ENCODE measurements around the gene EBF3. TPM values are rescaled to one million over a fixed set of nuclear protein-coding genes. Genes with fewer than 3 reads are reported as not detected.

The EBF3 gene
- polyA plus RNA-seq, 4 donors, result 1.4 to 1.9 TPM; not detected in 2

GRCh38 chr10:129932751-129933433 lies 31.2 kb downstream of the EBF3 start:
- DNase-seq, result no peak
- Histone ChIP-seq H3K9me3 (ENCODE audit: control insufficient read depth in 2 of 2, insufficient read depth in 1 of 2, low read depth in 1 of 2, low read length in 1 of 2) (no peaks in the 10 kb centered on the region), H3K4me1 (ENCODE audit: control insufficient read depth in 3 of 3, insufficient read depth in 2 of 3, low read depth in 1 of 3, low read length in 2 of 3) (no peaks in the 10 kb centered on the region), H3K27ac (ENCODE audit: low read depth in 1 of 3, low read length in 2 of 3) (no peak overlapping the region), H3K36me3 (ENCODE audit: control insufficient read depth in 3 of 3, insufficient read depth in 2 of 3, low read depth in 1 of 3, low read length in 3 of 3) (no peaks in the 10 kb centered on the region), H3K4me3 (ENCODE audit: low read depth in 1 of 3, low read length in 3 of 3) (no peak overlapping the region), H3K27me3 (ENCODE audit: control insufficient read depth in 3 of 3, insufficient read depth in 3 of 3, low read length in 3 of 3) (no peaks in the 10 kb centered on the region)
- no peak for FAIRE-seq
- WGBS, 3 donors, result 76 to 84% (median 78%) methylated on average over 24 of the region's 24 CpGs

- H3K9me3 ChIP-seq (ENCODE audit: control insufficient read depth in 2 of 2, insufficient read depth in 1 of 2, low read depth in 1 of 2, low read length in 1 of 2), result no peaks in the 10 kb centered on the region
- WGBS, 3 donors, result 88 to 92% (median 89%) methylated on average over 6 of the region's 6 CpGs
- FAIRE-seq, result no peak
- H3K4me3 ChIP-seq (ENCODE audit: low read depth in 1 of 3, low read length in 3 of 3), result no peak overlapping the region
- H3K4me1 ChIP-seq (ENCODE audit: control insufficient read depth in 3 of 3, insufficient read depth in 2 of 3, low read depth in 1 of 3, low read length in 2 of 3), result no peaks in the 10 kb centered on the region
- DNase-seq, result no peak
- no peak overlapping the region for H3K27ac ChIP-seq (ENCODE audit: low read depth in 1 of 3, low read length in 2 of 3)
- no peaks in the 10 kb centered on the region for H3K27me3 ChIP-seq (ENCODE audit: control insufficient read depth in 3 of 3, insufficient read depth in 3 of 3, low read length in 3 of 3)
- H3K36me3 ChIP-seq (ENCODE audit: control insufficient read depth in 3 of 3, insufficient read depth in 2 of 3, low read depth in 1 of 3, low read length in 3 of 3), result no peaks in the 10 kb centered on the region
Observed at GRCh38 chr10:129932182-129932581, 31.9 kb downstream of the EBF3 start.

- no peak for DNase-seq
- WGBS, 3 donors, result 54 to 74% (median 63%) methylated on average over 12 of the region's 12 CpGs
- no peak overlapping the region for H3K4me3 ChIP-seq (ENCODE audit: low read depth in 1 of 3, low read length in 3 of 3)
- no peaks in the 10 kb centered on the region for H3K27me3 ChIP-seq (ENCODE audit: control insufficient read depth in 3 of 3, insufficient read depth in 3 of 3, low read length in 3 of 3)
- no peak for FAIRE-seq
- no peaks in the 10 kb centered on the region for H3K36me3 ChIP-seq (ENCODE audit: control insufficient read depth in 3 of 3, insufficient read depth in 2 of 3, low read depth in 1 of 3, low read length in 3 of 3)
- H3K9me3 ChIP-seq (ENCODE audit: control insufficient read depth in 2 of 2, insufficient read depth in 1 of 2, low read depth in 1 of 2, low read length in 1 of 2), result no peaks in the 10 kb centered on the region
- no peak overlapping the region for H3K27ac ChIP-seq (ENCODE audit: low read depth in 1 of 3, low read length in 2 of 3)
- H3K4me1 ChIP-seq (ENCODE audit: control insufficient read depth in 3 of 3, insufficient read depth in 2 of 3, low read depth in 1 of 3, low read length in 2 of 3), result no peaks in the 10 kb centered on the region
Observed at GRCh38 chr10:129929343-129930292, 34.5 kb downstream of the EBF3 start.

DNA sequence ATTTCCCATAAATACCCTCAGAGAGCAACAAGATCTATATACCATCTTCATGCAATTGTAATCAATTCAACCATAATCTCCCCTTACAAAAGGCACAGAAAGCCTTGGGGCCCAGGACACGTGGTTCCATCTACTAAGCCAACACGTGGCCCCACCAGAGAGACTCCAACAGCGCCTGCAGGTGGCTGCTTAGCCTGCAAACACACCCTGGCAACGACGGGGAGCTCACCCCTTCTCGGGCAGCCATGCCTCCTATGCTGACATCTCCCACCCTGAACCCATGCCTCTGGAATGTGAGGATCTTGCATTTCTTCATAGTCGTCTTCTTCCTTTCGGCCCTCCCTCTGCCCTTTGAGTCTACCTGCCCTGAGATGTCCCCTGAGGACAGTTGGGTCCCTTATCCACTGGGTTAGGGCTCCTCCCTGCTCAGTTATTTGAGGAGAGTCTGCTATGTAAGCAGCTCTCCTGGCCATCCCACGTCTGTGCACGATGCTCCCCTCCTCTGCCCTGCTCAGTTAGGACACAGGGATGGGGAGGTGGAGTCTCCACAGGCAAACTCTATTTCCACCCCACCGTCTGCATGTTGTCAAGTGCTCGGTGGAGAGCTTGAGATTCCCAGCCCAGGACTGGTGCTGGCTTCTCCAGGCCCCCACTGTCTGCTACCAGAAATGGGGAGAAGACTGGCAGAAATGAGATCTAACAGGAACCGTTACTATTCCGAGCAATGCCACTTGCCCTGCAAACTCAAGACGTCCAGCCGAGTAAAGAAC lies 36.5 kb downstream of the EBF3 start:
- no peaks in the 10 kb centered on the region for H3K4me1 ChIP-seq (ENCODE audit: control insufficient read depth in 3 of 3, insufficient read depth in 2 of 3, low read depth in 1 of 3, low read length in 2 of 3)
- H3K4me3 ChIP-seq (ENCODE audit: low read depth in 1 of 3, low read length in 3 of 3), result no peak overlapping the region
- DNase-seq, result no peak
- FAIRE-seq, result no peak
- H3K36me3 ChIP-seq (ENCODE audit: control insufficient read depth in 3 of 3, insufficient read depth in 2 of 3, low read depth in 1 of 3, low read length in 3 of 3), result no peaks in the 10 kb centered on the region
- H3K27me3 ChIP-seq (ENCODE audit: control insufficient read depth in 3 of 3, insufficient read depth in 3 of 3, low read length in 3 of 3), result no peaks in the 10 kb centered on the region
- H3K27ac ChIP-seq (ENCODE audit: low read depth in 1 of 3, low read length in 2 of 3), result no peak overlapping the region
- 69 to 77% (median 71%) methylated on average over 16 of the region's 16 CpGs for WGBS, 3 donors
- H3K9me3 ChIP-seq (ENCODE audit: control insufficient read depth in 2 of 2, insufficient read depth in 1 of 2, low read depth in 1 of 2, low read length in 1 of 2), result no peaks in the 10 kb centered on the region

DNA sequence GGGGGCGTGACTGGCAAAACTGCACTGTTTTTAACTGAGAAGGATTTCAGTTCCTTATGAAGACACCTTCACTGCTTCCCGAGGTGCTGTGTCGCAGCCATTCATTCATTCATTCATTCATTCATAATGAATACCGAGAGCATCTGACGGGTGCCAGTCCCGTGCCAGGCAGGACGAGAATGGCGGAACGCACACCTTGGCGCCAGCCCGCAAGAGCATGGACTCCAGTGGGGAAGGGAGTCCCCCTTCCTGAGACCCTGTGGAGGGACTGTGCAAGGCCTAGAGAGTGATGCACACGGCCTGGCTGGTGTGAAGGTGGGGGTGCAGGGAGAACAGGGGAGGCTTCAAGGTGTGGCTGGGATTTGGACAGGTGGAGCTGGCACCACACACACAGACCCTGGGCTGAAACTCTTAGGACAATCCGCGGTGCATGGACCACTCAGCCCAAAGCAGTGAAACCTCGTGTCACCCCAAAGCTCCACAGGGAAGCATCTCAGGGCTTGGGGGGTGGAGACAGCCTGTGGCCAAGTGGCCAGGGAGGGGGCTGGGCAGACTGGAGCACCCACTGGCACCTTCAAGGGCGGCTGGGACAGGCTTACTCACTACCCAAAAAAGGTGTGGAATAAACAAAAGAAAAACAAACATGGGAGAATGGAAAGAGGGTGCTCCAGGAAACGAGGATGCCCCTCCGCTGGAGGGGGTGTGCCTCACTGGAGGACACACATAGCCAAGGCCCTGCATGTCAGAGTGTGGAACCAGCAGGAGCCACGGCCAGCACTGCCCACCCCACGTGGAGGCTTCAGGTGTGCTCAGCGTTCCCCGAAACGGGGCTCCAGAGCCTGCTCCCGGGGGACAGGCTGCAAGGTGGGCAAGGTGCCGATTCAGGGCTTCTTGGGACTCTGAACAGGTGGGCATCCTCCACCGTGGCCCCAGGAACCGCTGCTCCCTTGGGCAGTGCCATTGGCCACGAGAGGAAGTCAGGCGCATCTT lies 37.7 kb downstream of the EBF3 start:
- FAIRE-seq (no peak), DNase-seq (no peak)
- Histone ChIP-seq H3K36me3 (ENCODE audit: control insufficient read depth in 3 of 3, insufficient read depth in 2 of 3, low read depth in 1 of 3, low read length in 3 of 3) (no peaks in the 10 kb centered on the region), H3K4me1 (ENCODE audit: control insufficient read depth in 3 of 3, insufficient read depth in 2 of 3, low read depth in 1 of 3, low read length in 2 of 3) (no peaks in the 10 kb centered on the region), H3K27me3 (ENCODE audit: control insufficient read depth in 3 of 3, insufficient read depth in 3 of 3, low read length in 3 of 3) (no peaks in the 10 kb centered on the region), H3K4me3 (ENCODE audit: low read depth in 1 of 3, low read length in 3 of 3) (no peak overlapping the region), H3K27ac (ENCODE audit: low read depth in 1 of 3, low read length in 2 of 3) (no peak overlapping the region), H3K9me3 (ENCODE audit: control insufficient read depth in 2 of 2, insufficient read depth in 1 of 2, low read depth in 1 of 2, low read length in 1 of 2) (no peaks in the 10 kb centered on the region)
- WGBS, 3 donors, result 74 to 80% (median 77%) methylated on average over 29 of the region's 29 CpGs

DNA sequence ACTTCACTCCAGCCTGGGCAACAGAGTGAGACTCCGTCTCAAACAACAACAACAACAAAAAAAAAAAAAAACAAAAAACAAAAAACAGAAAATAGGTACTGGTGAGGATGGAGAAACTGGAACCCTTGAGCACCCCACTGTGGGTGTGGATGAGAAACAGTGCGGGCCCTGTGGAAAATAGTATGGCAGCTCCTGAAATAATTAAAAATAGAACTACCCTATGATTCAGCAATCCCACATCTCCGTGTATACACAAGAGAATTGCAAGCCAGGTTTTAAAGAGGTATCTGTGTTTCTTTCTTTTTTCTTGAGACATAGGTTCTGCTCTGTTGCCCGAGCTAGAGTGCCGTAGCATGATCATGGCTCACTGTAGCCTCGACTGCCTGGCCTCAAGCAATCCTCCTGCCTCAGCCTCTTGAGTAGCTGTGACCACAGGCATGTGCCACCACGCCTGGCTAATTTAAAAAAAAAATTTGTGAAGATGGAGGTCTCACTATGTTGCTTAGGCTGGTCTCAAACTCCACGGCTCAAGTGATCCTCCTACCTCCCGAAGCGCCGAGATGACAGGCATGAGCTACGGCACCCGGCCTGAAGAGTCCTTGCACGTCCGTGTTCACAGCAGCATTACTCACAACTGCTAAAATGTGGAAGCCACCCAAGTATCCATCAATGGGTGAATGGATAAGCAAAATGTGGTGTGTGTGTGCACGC lies 39.5 kb downstream of the EBF3 start:
- H3K27me3 ChIP-seq (ENCODE audit: control insufficient read depth in 3 of 3, insufficient read depth in 3 of 3, low read length in 3 of 3), result no peaks in the 10 kb centered on the region
- H3K9me3 ChIP-seq (ENCODE audit: control insufficient read depth in 2 of 2, insufficient read depth in 1 of 2, low read depth in 1 of 2, low read length in 1 of 2), result no peaks in the 10 kb centered on the region
- FAIRE-seq, result no peak
- H3K36me3 ChIP-seq (ENCODE audit: control insufficient read depth in 3 of 3, insufficient read depth in 2 of 3, low read depth in 1 of 3, low read length in 3 of 3), result no peaks in the 10 kb centered on the region
- H3K4me1 ChIP-seq (ENCODE audit: control insufficient read depth in 3 of 3, insufficient read depth in 2 of 3, low read depth in 1 of 3, low read length in 2 of 3), result no peaks in the 10 kb centered on the region
- WGBS, 3 donors, result 89 to 91% (median 90%) methylated on average over 16 of the region's 16 CpGs
- H3K27ac ChIP-seq (ENCODE audit: low read depth in 1 of 3, low read length in 2 of 3), result no peak overlapping the region
- no peak for DNase-seq
- H3K4me3 ChIP-seq (ENCODE audit: low read depth in 1 of 3, low read length in 3 of 3), result no peak overlapping the region

- FAIRE-seq, result no peak
- WGBS, 3 donors, result 81 to 89% (median 86%) methylated on average over 18 of the region's 18 CpGs
- Histone ChIP-seq H3K36me3 (ENCODE audit: control insufficient read depth in 3 of 3, insufficient read depth in 2 of 3, low read depth in 1 of 3, low read length in 3 of 3) (no peaks in the 10 kb centered on the region), H3K27ac (ENCODE audit: low read depth in 1 of 3, low read length in 2 of 3) (no peak overlapping the region), H3K4me1 (ENCODE audit: control insufficient read depth in 3 of 3, insufficient read depth in 2 of 3, low read depth in 1 of 3, low read length in 2 of 3) (no peaks in the 10 kb centered on the region), H3K4me3 (ENCODE audit: low read depth in 1 of 3, low read length in 3 of 3) (no peak overlapping the region), H3K27me3 (ENCODE audit: control insufficient read depth in 3 of 3, insufficient read depth in 3 of 3, low read length in 3 of 3) (no peaks in the 10 kb centered on the region), H3K9me3 (ENCODE audit: control insufficient read depth in 2 of 2, insufficient read depth in 1 of 2, low read depth in 1 of 2, low read length in 1 of 2) (no peaks in the 10 kb centered on the region)
- no peak for DNase-seq
Observed at GRCh38 chr10:129922598-129923123, 41.4 kb downstream of the EBF3 start.
